SK-N-SH (cell line): Measurements from ENCODE around the gene SLC47A2.

ENCODE experiments used
- CTCF ChIP-seq: fragments of 200-600 bp; sonication (generic); IDR thresholded peaks from 2 replicates; pipeline ENCODE4 v1.6.1; 2017; ENCODE audit warnings: antibody characterized with exemption, mild to moderate bottlenecking, moderate library complexity
- EP300 ChIP-seq, 2 experiments: IDR thresholded peaks; 2 replicates each; pipeline versions ENCODE4 v1.4.0 to v1.6.1; 2012; ENCODE audit warnings: borderline replicate concordance in 1 of 2, low read depth in 1 of 2, low read length in 1 of 2
- JUND ChIP-seq: IDR thresholded peaks from 2 replicates; pipeline ENCODE4 v1.4.0; 2012
- MAX ChIP-seq: IDR thresholded peaks from 2 replicates; pipeline ENCODE4 v1.4.0; 2012; ENCODE audit warnings: low read depth
- NRF1 ChIP-seq: IDR thresholded peaks from 2 replicates; pipeline ENCODE4 v1.6.1; 2012; ENCODE audit warnings: low read depth, mild to moderate bottlenecking, low read length
- PBX3 ChIP-seq: IDR thresholded peaks from 2 replicates; pipeline ENCODE4; 2012
- POLR2AphosphoS5 ChIP-seq: IDR thresholded peaks from 2 replicates; pipeline ENCODE4 v1.6.1; 2012; ENCODE audit warnings: low read depth, low read length
- REST ChIP-seq: IDR thresholded peaks from 2 replicates; pipeline ENCODE4 v1.6.1; 2012; ENCODE audit warnings: mild to moderate bottlenecking, low read depth, low read length, moderate library complexity
- RFX5 ChIP-seq: IDR thresholded peaks from 2 replicates; pipeline ENCODE4 v1.6.1; 2012; ENCODE audit warnings: mild to moderate bottlenecking, improper control_type of control experiment, low read length
- SMC3 ChIP-seq: IDR thresholded peaks from 2 replicates; pipeline ENCODE4 v1.6.1; 2012; ENCODE audit warnings: low read depth, low read length, improper control_type of control experiment
- TAF1 ChIP-seq: IDR thresholded peaks from 2 replicates; pipeline ENCODE4 v1.6.1; 2012; ENCODE audit warnings: low read depth, mild to moderate bottlenecking, low read length, moderate library complexity, borderline replicate concordance
- USF1 ChIP-seq: IDR thresholded peaks from 2 replicates; pipeline ENCODE4 v1.4.0; 2012; ENCODE audit warnings: low read depth, borderline replicate concordance
- USF2 ChIP-seq: fragments of 150-350 bp; IDR thresholded peaks from 2 replicates; pipeline ENCODE4 v1.6.1; 2017; ENCODE audit warnings: antibody characterized with exemption, low read length, low read depth, borderline replicate concordance
- ZBTB33 ChIP-seq: IDR thresholded peaks from 2 replicates; pipeline ENCODE4 v1.4.0; 2012; ENCODE audit warnings: low read depth, borderline replicate concordance

GRCh38 chr17:19736071-19736470 is 19.7 kb upstream of the SLC47A2 start:
- no peak for TF ChIP-seq SMC3
- TF ChIP-seq ZBTB33 = no peak
- TF ChIP-seq CTCF = no peak
- no peak for TF ChIP-seq USF2
- TF ChIP-seq JUND = no peak
- TF ChIP-seq NRF1 = no peak
- no peak for TF ChIP-seq MAX
- TF ChIP-seq POLR2AphosphoS5 = no peak
- TF ChIP-seq EP300 (IDR thresholded peaks at IDR 0.05; ENCODE audit: borderline replicate concordance in 1 of 2, low read depth in 1 of 2, low read length in 1 of 2) = no peak
- TF ChIP-seq TAF1 = no peak
- no peak for TF ChIP-seq REST
- no peak for TF ChIP-seq RFX5
- no peak for TF ChIP-seq USF1
- TF ChIP-seq PBX3 = no peak
